ENCODE data around the gene ASGR1. TPM values are rescaled to one million over a fixed set of nuclear protein-coding genes. Genes with fewer than 3 reads are reported as not detected.

Gene ASGR1
- total and polyA plus RNA-seq, 2 experiments from 2014 or later = 0.75 to 0.97 TPM

DNA sequence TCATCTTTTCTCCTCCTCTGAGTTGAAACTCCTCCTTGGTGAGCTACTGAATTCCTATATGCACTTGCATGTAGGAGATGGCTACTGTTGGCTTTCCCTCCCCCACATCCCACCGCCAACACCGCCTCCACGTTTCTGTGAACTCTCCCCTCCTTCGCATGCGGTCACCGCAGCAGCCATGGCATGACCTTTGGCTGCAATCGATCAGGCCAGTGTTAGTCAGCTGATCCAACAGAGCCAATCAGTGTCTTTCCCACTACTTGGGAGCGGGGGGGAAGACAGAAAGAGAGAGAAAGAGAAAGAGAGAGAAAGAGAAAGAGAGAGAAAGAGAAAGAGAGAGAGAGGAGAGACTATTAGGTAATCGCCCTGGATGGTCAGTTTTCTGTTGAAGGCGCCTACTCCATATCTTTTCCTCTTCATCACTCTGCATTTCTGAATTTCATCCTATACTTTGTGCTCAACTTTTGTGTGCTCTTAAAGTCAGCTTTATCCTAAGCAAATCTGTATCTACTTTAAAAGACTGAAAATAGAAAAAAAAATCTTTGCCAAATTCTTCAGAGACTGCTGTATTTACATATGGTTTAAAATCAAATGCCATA, 22.7 kb downstream of the ASGR1 start:
- DNase-seq = no peak
- in situ Hi-C loops (cut with MboI) = no loop called here
- Histone ChIP-seq H4K20me1 (ENCODE audit: insufficient read depth) (no peaks in the 10 kb centered on the region), H3F3A (ENCODE audit: insufficient read depth) (no peaks in the 10 kb centered on the region), H3K9ac (no peak overlapping the region), H2AFZ (no peak overlapping the region), H3K9me2 (ENCODE audit: insufficient read depth) (no peaks in the 10 kb centered on the region), H3K9me3 (ENCODE audit: low read depth) (no peaks in the 10 kb centered on the region), H3K4me1 (ENCODE audit: insufficient read depth) (no peaks in the 10 kb centered on the region), H3K36me3 (ENCODE audit: low read depth) (no peaks in the 10 kb centered on the region), H3K27ac (no peak overlapping the region), H3K4me2 (ENCODE audit: unreplicated experiment) (no peak overlapping the region), H3K27me3 (replicated peaks; ENCODE audit: insufficient read depth) (peaks cover 24% of the 10 kb centered on the region), H3K4me3 (no peak overlapping the region), H3K79me2 (ENCODE audit: insufficient read depth) (no peaks in the 10 kb centered on the region)
- WGBS, 2 experiments (ENCODE audit: low coverage in 1 of 2, low lambda C conversion rate in 2 of 2, missing lambda C conversion rate in 2 of 2) = 70 to 72% methylated on average over 10 of the region's 10 CpGs
- no peak for TF ChIP-seq EZH2 (IDR thresholded peaks at IDR 0.05; ENCODE audit: insufficient read depth, poor library complexity, severe bottlenecking)
- no peak for TF ChIP-seq EZH2phosphoT487 (IDR thresholded peaks at IDR 0.05; ENCODE audit: insufficient read depth, low read depth)

DNA sequence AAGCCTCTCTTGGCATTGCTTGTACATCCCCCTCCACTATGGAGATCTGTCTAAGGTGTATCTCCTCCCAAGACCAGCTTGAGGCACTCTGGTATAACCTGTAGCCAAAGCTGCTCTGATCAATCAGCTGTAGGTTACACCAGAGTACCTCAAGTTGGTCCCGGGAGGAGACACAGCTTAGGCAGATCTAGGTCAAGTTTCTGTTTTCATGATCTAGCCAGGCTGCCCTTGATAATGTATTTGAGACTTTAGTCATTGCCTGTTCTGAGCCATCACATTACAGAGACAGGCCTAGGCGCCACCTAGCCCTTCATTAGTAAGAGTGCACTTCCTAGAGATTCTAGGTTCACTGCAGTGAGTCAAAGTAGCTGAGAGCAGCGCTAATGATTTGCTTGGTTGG, 31.4 kb downstream of the ASGR1 start:
- no peaks in the 10 kb centered on the region for H4K20me1 ChIP-seq (ENCODE audit: insufficient read depth)
- no peak overlapping the region for H3K9ac ChIP-seq
- no peak overlapping the region for H2AFZ ChIP-seq
- H3F3A ChIP-seq (ENCODE audit: insufficient read depth) = no peaks in the 10 kb centered on the region
- in situ Hi-C loops (cut with MboI) = loop anchor here (25.0 kb wide), 1 partner anchor 235 kb away; no protein-coding TSS in a partner anchor
- no peaks in the 10 kb centered on the region for H3K4me1 ChIP-seq (ENCODE audit: insufficient read depth)
- TF ChIP-seq EZH2phosphoT487 (IDR thresholded peaks at IDR 0.05; ENCODE audit: insufficient read depth, low read depth) (no peak), EZH2 (IDR thresholded peaks at IDR 0.05; ENCODE audit: insufficient read depth, poor library complexity, severe bottlenecking) (no peak)
- H3K4me3 ChIP-seq = no peak overlapping the region
- H3K27ac ChIP-seq = no peak overlapping the region
- H3K79me2 ChIP-seq (ENCODE audit: insufficient read depth) = no peaks in the 10 kb centered on the region
- WGBS, 2 experiments (ENCODE audit: low coverage in 1 of 2, low lambda C conversion rate in 2 of 2, missing lambda C conversion rate in 2 of 2) = 59 to 69% methylated on average over 3 of the region's 3 CpGs
- no peaks in the 10 kb centered on the region for H3K9me3 ChIP-seq (ENCODE audit: low read depth)
- H3K36me3 ChIP-seq (ENCODE audit: low read depth) = no peaks in the 10 kb centered on the region
- peaks cover 4% of the 10 kb centered on the region for H3K27me3 ChIP-seq (replicated peaks; ENCODE audit: insufficient read depth)
- DNase-seq = no peak
- H3K4me2 ChIP-seq (ENCODE audit: unreplicated experiment) = no peak overlapping the region
- H3K9me2 ChIP-seq (ENCODE audit: insufficient read depth) = no peaks in the 10 kb centered on the region

DNA sequence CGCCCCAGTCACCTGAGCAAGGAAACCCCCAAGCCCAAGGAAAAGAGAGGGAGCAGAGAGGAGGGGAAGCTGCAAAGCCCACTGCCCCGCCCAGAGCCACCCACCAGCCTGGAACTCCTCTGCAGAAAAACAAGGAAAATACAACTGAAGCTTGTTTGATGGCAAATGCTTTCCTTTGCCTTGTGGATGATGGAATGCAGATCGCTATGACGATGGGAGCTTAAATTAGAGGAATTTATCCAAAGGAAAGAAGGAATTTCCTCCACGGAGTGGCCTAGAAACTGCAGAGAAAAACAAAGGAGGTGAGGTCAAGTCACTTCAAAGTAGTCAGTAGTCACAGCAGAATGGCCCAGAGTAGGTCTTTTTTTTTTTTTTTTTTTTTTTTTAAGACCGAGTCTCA, 33.1 kb downstream of the ASGR1 start:
- Histone ChIP-seq H3K4me3 (no peak overlapping the region), H3K27ac (no peak overlapping the region), H3K9me2 (ENCODE audit: insufficient read depth) (no peaks in the 10 kb centered on the region), H3K9me3 (ENCODE audit: low read depth) (no peaks in the 10 kb centered on the region), H3K4me1 (ENCODE audit: insufficient read depth) (no peaks in the 10 kb centered on the region), H2AFZ (no peak overlapping the region), H3K79me2 (ENCODE audit: insufficient read depth) (no peaks in the 10 kb centered on the region), H3K27me3 (replicated peaks; ENCODE audit: insufficient read depth) (peaks cover 9% of the 10 kb centered on the region), H3K4me2 (ENCODE audit: unreplicated experiment) (no peak overlapping the region), H3K36me3 (ENCODE audit: low read depth) (no peaks in the 10 kb centered on the region), H4K20me1 (ENCODE audit: insufficient read depth) (no peaks in the 10 kb centered on the region), H3F3A (ENCODE audit: insufficient read depth) (no peaks in the 10 kb centered on the region), H3K9ac (no peak overlapping the region)
- no peak for DNase-seq
- no peak for TF ChIP-seq EZH2 (IDR thresholded peaks at IDR 0.05; ENCODE audit: insufficient read depth, poor library complexity, severe bottlenecking)
- no peak for TF ChIP-seq EZH2phosphoT487 (IDR thresholded peaks at IDR 0.05; ENCODE audit: insufficient read depth, low read depth)
- WGBS, 2 experiments (ENCODE audit: low coverage in 1 of 2, low lambda C conversion rate in 2 of 2, missing lambda C conversion rate in 2 of 2) = 21 to 24% methylated on average over 6 of the region's 6 CpGs
- in situ Hi-C loops (cut with MboI) = loop anchor here (25.0 kb wide), 1 partner anchor 234 kb away; no protein-coding TSS in a partner anchor

- TF ChIP-seq EZH2 (IDR thresholded peaks at IDR 0.05; ENCODE audit: insufficient read depth, poor library complexity, severe bottlenecking) = no peak
- no peak for TF ChIP-seq EZH2phosphoT487 (IDR thresholded peaks at IDR 0.05; ENCODE audit: insufficient read depth, low read depth)
- Histone ChIP-seq H3F3A (ENCODE audit: insufficient read depth) (no peaks in the 10 kb centered on the region), H3K36me3 (ENCODE audit: low read depth) (no peaks in the 10 kb centered on the region), H3K9me3 (ENCODE audit: low read depth) (no peaks in the 10 kb centered on the region), H3K9ac (no peak overlapping the region), H3K4me3 (no peak overlapping the region), H3K4me1 (ENCODE audit: insufficient read depth) (no peaks in the 10 kb centered on the region), H3K79me2 (ENCODE audit: insufficient read depth) (no peaks in the 10 kb centered on the region), H3K27me3 (replicated peaks; ENCODE audit: insufficient read depth) (peaks cover 15% of the 10 kb centered on the region), H2AFZ (no peak overlapping the region), H3K27ac (no peak overlapping the region), H3K9me2 (ENCODE audit: insufficient read depth) (no peaks in the 10 kb centered on the region), H4K20me1 (ENCODE audit: insufficient read depth) (no peaks in the 10 kb centered on the region), H3K4me2 (ENCODE audit: unreplicated experiment) (no peak overlapping the region)
- WGBS, 2 experiments (ENCODE audit: low coverage in 1 of 2, low lambda C conversion rate in 2 of 2, missing lambda C conversion rate in 2 of 2) = 66 to 75% methylated on average over 11 of the region's 11 CpGs
- in situ Hi-C loops (cut with MboI) = loop anchor here (25.0 kb wide), 1 partner anchor 232 kb away; no protein-coding TSS in a partner anchor
- no peak for DNase-seq
Observed at GRCh38 chr17:7144213-7144612, 35.0 kb downstream of the ASGR1 start.
